H9 (cell line): ENCODE results near the gene NBPF4. TPM values are rescaled to one million over a fixed set of nuclear protein-coding genes. Genes with fewer than 3 reads are reported as not detected.
"Not testable (repeated sequence)": the region's sequence is repeated elsewhere in the genome, so short reads cannot be mapped to it uniquely, and the experiment has no call there.

ENCODE experiments used
- DNase-seq: peaks from one replicate; pipeline ENCODE4 v3.0.0-alpha.2; 2017
- H2AFZ ChIP-seq: one replicate; pipeline ENCODE4 v1.6.1; 2013; ENCODE audit warnings: mild to moderate bottlenecking, low read length, control low read depth, moderate library complexity
- H2AK5ac ChIP-seq: 2 replicates; pipeline ENCODE4 v1.6.1; 2013; ENCODE audit warnings: low read length, control low read depth, mixed read lengths; ENCODE audit not compliant: insufficient read length
- H2BK120ac ChIP-seq: one replicate; pipeline ENCODE4 v1.6.1; 2013; ENCODE audit warnings: low read depth, mild to moderate bottlenecking, low read length, control low read depth, inconsistent platforms; ENCODE audit not compliant: poor library complexity, severe bottlenecking
- H2BK12ac ChIP-seq: 2 replicates; pipeline ENCODE4 v1.6.1; 2013; ENCODE audit warnings: low read length, control low read depth, mixed read lengths, low read depth; ENCODE audit not compliant: insufficient read length
- H2BK15ac ChIP-seq: 2 replicates; pipeline ENCODE4 v1.6.1; 2013; ENCODE audit warnings: low read depth, low read length, control low read depth
- H2BK20ac ChIP-seq: one replicate; pipeline ENCODE4 v1.6.1; 2013; ENCODE audit warnings: low read depth, mild to moderate bottlenecking, low read length, control low read depth, inconsistent platforms; ENCODE audit not compliant: poor library complexity, severe bottlenecking
- H2BK5ac ChIP-seq: 2 replicates; pipeline ENCODE4 v1.6.1; 2013; ENCODE audit warnings: low read length, control low read depth, mixed read lengths; ENCODE audit not compliant: insufficient read length
- H3K14ac ChIP-seq: 2 replicates; pipeline ENCODE4 v1.6.1; 2013; ENCODE audit warnings: low read length, control low read depth; ENCODE audit not compliant: insufficient read depth
- H3K18ac ChIP-seq: 2 replicates; pipeline ENCODE4 v1.6.1; 2013; ENCODE audit warnings: low read depth, mild to moderate bottlenecking, mixed read lengths, low read length, control low read depth; ENCODE audit not compliant: insufficient read length
- H3K23ac ChIP-seq: 2 replicates; pipeline ENCODE4 v1.6.1; 2013; ENCODE audit warnings: low read length, control low read depth, mixed read lengths, low read depth; ENCODE audit not compliant: insufficient read length
- H3K23me2 ChIP-seq: 2 replicates; pipeline ENCODE4 v1.6.1; 2013; ENCODE audit warnings: low read depth, mild to moderate bottlenecking, mixed read lengths, low read length, control low read depth; ENCODE audit not compliant: insufficient read length, poor library complexity, severe bottlenecking
- H3K27ac ChIP-seq: 2 replicates; pipeline ENCODE4 v1.5.1; 2013; ENCODE audit warnings: low read length, control low read depth, mixed read lengths, low read depth; ENCODE audit not compliant: insufficient read length
- H3K27me3 ChIP-seq: 2 replicates; pipeline ENCODE4 v1.6.1; 2013; ENCODE audit warnings: low read length, control low read depth, inconsistent platforms; ENCODE audit not compliant: insufficient read depth
- H3K4ac ChIP-seq: 2 replicates; pipeline ENCODE4 v1.6.1; 2013; ENCODE audit warnings: low read depth, mild to moderate bottlenecking, control low read depth, inconsistent platforms, low read length, moderate library complexity
- H3K4me1 ChIP-seq: 2 replicates; pipeline ENCODE4 v1.6.1; 2013; ENCODE audit warnings: low read length, control low read depth, inconsistent platforms; ENCODE audit not compliant: insufficient read depth
- H3K4me2 ChIP-seq: 2 replicates; pipeline ENCODE4 v1.6.1; 2013; ENCODE audit warnings: low read length, control low read depth, mixed read lengths; ENCODE audit not compliant: insufficient read length, insufficient read depth
- H3K56ac ChIP-seq: 2 replicates; pipeline ENCODE4 v1.6.1; 2013; ENCODE audit warnings: low read depth, mild to moderate bottlenecking, mixed read lengths, low read length, control low read depth; ENCODE audit not compliant: insufficient read length
- H3K79me1 ChIP-seq: 2 replicates; pipeline ENCODE4 v1.6.1; 2013; ENCODE audit warnings: low read depth, mild to moderate bottlenecking, moderate library complexity, low read length, control low read depth, inconsistent platforms; ENCODE audit not compliant: insufficient read depth, poor library complexity, severe bottlenecking
- H3K79me2 ChIP-seq: 2 replicates; pipeline ENCODE4 v1.6.1; 2013; ENCODE audit warnings: low read length, control low read depth, inconsistent platforms; ENCODE audit not compliant: insufficient read depth
- H3K9ac ChIP-seq: 2 replicates; pipeline ENCODE4 v1.6.1; 2013; ENCODE audit warnings: low read length, control low read depth, mixed read lengths; ENCODE audit not compliant: insufficient read length; ENCODE audit errors: extremely low read depth
- H3K9me3 ChIP-seq: one replicate; pipeline ENCODE4 v1.6.1; 2013; ENCODE audit warnings: low read depth, low read length, inconsistent platforms; ENCODE audit not compliant: control insufficient read depth
- H3T11ph ChIP-seq: one replicate; pipeline ENCODE4 v1.6.1; 2013; ENCODE audit warnings: mild to moderate bottlenecking, low read length, control low read depth, inconsistent platforms
- H4K20me1 ChIP-seq: one replicate; pipeline ENCODE4 v1.6.1; 2013; ENCODE audit not compliant: control insufficient read depth, insufficient read length, insufficient read depth
- H4K5ac ChIP-seq: 2 replicates; pipeline ENCODE4 v1.6.1; 2013; ENCODE audit warnings: low read depth, mild to moderate bottlenecking, mixed read lengths, low read length, control low read depth; ENCODE audit not compliant: insufficient read length
- H4K8ac ChIP-seq: replicated peaks from 2 replicates; pipeline ENCODE4 v1.6.1; 2013; ENCODE audit warnings: low read length, control low read depth, mixed read lengths, low read depth; ENCODE audit not compliant: insufficient read length
- H4K91ac ChIP-seq: 2 replicates; pipeline ENCODE4 v1.6.1; 2013; ENCODE audit warnings: low read depth, mild to moderate bottlenecking, moderate library complexity, mixed read lengths, low read length, control low read depth; ENCODE audit not compliant: insufficient read length
- H3K27ac Mint-ChIP-seq, 3 experiments: 2 replicates in 2 of 3; 3 replicates in 1 of 3; pipeline ENCODE4 v1.8.0; 2020 to 2021; ENCODE audit warnings: mixed read lengths in 3 of 3, mild to moderate bottlenecking in 1 of 3, moderate library complexity in 1 of 3
- H3K27me3 Mint-ChIP-seq: 2 replicates; pipeline ENCODE4 v1.8.0; 2021; ENCODE audit warnings: low read depth, mild to moderate bottlenecking, moderate library complexity, mixed read lengths
- H3K36me3 Mint-ChIP-seq, 3 experiments: 2 replicates in 2 of 3; 3 replicates in 1 of 3; pipeline ENCODE4 v1.8.0; 2020 to 2021; ENCODE audit warnings: low read depth in 3 of 3, mixed read lengths in 3 of 3; ENCODE audit not compliant: insufficient read depth in 1 of 3
- H3K4me1 Mint-ChIP-seq, 2 experiments: 2 replicates each; pipeline ENCODE4 v1.8.0; 2020; ENCODE audit warnings: mixed read lengths in 2 of 2
- H3K4me3 Mint-ChIP-seq, 2 experiments: 2 replicates in 1 of 2; 3 replicates in 1 of 2; pipeline ENCODE4 v1.8.0; 2020 to 2021; ENCODE audit warnings: mild to moderate bottlenecking in 2 of 2, mixed read lengths in 2 of 2, moderate library complexity in 1 of 2
- H3K9me3 Mint-ChIP-seq, 2 experiments: 2 replicates in 1 of 2; 3 replicates in 1 of 2; pipeline ENCODE4 v1.8.0; 2020; ENCODE audit warnings: mild to moderate bottlenecking in 2 of 2, mixed read lengths in 2 of 2, moderate library complexity in 1 of 2
- CTCF ChIP-seq: fragments of 200-600 bp; sonication (generic); conservative IDR thresholded peaks from 3 replicates; pipeline ENCODE4 v1.8.0; 2021; ENCODE audit warnings: antibody characterized with exemption, mild to moderate bottlenecking
- WGBS: extraction: QIAGEN DNeasy Blood & Tissue Kit; methylation state at CpG from one replicate; pipeline ENCODE4 v1.1.7; 2013; ENCODE audit warnings: missing lambda C conversion rate, low lambda C conversion rate, mixed read lengths; ENCODE audit not compliant: insufficient read length; ENCODE audit errors: extremely low coverage; 5-methylcytosine and 5-hydroxymethylcytosine counted together
- total RNA-seq: library from RNA; stranded (reverse); gene quantifications from 2 replicates; pipeline ENCODE4 v1.2.1, GENCODE V29; 2021

The NBPF4 gene
- total RNA-seq, 1 experiment from 2014 or later, result not detected

- not testable (repeated sequence) for H4K91ac ChIP-seq, H3K23me2 ChIP-seq, H4K8ac ChIP-seq, H2BK120ac ChIP-seq, H2BK12ac ChIP-seq, H3K4ac ChIP-seq, H3K4me1 ChIP-seq, H3K4me2 ChIP-seq, H2BK20ac ChIP-seq, DNase-seq, H3K27ac Mint-ChIP-seq, H3K36me3 Mint-ChIP-seq, H3K27me3 Mint-ChIP-seq, H3K56ac ChIP-seq, H3K9ac ChIP-seq, H3K27ac ChIP-seq, H3K4me1 Mint-ChIP-seq, H2AFZ ChIP-seq, H3K27me3 ChIP-seq, H3K4me3 Mint-ChIP-seq, H3K9me3 Mint-ChIP-seq, H4K20me1 ChIP-seq, H3K9me3 ChIP-seq, H3T11ph ChIP-seq, H2AK5ac ChIP-seq, H4K5ac ChIP-seq, H3K23ac ChIP-seq, H3K14ac ChIP-seq, H3K79me1 ChIP-seq, H2BK5ac ChIP-seq, H3K79me2 ChIP-seq, H3K18ac ChIP-seq, H2BK15ac ChIP-seq
- no CpG with 5 or more reads among the region's 5 CpGs for WGBS
- TF ChIP-seq CTCF, result peak; percentile 79
Observed at GRCh38 chr1:108214641-108215465, 29.0 kb downstream of the NBPF4 start.
